ENCODE results near the gene PDE8A. TPM values are rescaled to one million over a fixed set of nuclear protein-coding genes. Genes with fewer than 3 reads are reported as not detected.

Gene PDE8A
- total RNA-seq, 1 experiment from 2014 or later: 32.0 TPM

DNA sequence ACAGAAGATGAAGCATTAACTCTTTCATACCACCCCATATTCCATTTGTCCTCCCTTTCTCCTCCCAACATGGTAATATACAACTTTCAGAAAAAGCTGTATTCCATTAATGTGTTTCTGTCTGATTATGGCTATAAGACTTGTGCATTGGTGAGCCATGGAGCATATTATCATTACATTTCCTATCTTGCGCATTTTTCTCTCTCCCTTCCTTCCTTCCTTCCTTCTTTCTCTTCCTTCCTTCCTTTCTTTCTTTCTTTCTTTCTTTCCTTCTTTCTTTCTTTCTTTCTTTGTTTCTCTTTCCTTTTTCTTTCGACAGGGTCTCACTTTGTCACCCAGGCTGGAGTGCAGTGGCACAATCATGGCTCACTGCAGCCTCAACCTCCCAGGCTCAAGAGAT is 25.5 kb upstream of the PDE8A start:
- POLR2A ChIA-PET: no interaction called here
- no peaks in the 10 kb centered on the region; the same call in 1 of the 2 replicates for H3K27me3 ChIP-seq (replicated peaks; ENCODE audit: control insufficient read depth, insufficient read depth, low read length)
- Mint-ChIP-seq H3K36me3 (ENCODE audit: insufficient read depth, unreplicated experiment) (no peaks in the 10 kb centered on the region), H3K9me3 (ENCODE audit: unreplicated experiment) (no peaks in the 10 kb centered on the region), H3K4me1 (ENCODE audit: low read depth, unreplicated experiment) (peaks cover 14% of the 10 kb centered on the region), H3K4me3 (ENCODE audit: unreplicated experiment) (peak overlapping the region; percentile 39), H3K27me3 (ENCODE audit: insufficient read depth, unreplicated experiment) (no peaks in the 10 kb centered on the region), H3K27ac (ENCODE audit: unreplicated experiment) (no peak overlapping the region)
- H3K4me3 ChIP-seq (ENCODE audit: low read depth, low read length): no peak overlapping the region
- no peak for DNase-seq
- H3K4me1 ChIP-seq: peaks cover 20% of the 10 kb centered on the region
- no peaks in the 10 kb centered on the region for H3K36me3 ChIP-seq (ENCODE audit: control insufficient read depth, insufficient read depth, low read length)
- TF ChIP-seq, protein P1, sequence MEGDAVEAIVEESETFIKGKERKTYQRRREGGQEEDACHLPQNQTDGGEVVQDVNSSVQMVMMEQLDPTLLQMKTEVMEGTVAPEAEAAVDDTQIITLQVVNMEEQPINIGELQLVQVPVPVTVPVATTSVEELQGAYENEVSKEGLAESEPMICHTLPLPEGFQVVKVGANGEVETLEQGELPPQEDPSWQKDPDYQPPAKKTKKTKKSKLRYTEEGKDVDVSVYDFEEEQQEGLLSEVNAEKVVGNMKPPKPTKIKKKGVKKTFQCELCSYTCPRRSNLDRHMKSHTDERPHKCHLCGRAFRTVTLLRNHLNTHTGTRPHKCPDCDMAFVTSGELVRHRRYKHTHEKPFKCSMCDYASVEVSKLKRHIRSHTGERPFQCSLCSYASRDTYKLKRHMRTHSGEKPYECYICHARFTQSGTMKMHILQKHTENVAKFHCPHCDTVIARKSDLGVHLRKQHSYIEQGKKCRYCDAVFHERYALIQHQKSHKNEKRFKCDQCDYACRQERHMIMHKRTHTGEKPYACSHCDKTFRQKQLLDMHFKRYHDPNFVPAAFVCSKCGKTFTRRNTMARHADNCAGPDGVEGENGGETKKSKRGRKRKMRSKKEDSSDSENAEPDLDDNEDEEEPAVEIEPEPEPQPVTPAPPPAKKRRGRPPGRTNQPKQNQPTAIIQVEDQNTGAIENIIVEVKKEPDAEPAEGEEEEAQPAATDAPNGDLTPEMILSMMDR (IDR thresholded peaks at IDR 0.05; ENCODE audit: insufficient read depth in 1 of 2, low read depth in 1 of 2, low read length in 1 of 2, severe bottlenecking in 1 of 2, unreplicated experiment in 1 of 2): no peak
- CTCF ChIA-PET: interaction anchor here (0.8 kb wide), 1 partner anchor 25 kb away, joined by 6 read pairs; no protein-coding TSS in a partner anchor
- BruUV-seq (replicated peaks): no TSS peak
- intact Hi-C loops (cut with micrococcal nuclease; ENCODE audit: unreplicated experiment): no loop called here
- H3K9me3 ChIP-seq: no peaks in the 10 kb centered on the region

DNA sequence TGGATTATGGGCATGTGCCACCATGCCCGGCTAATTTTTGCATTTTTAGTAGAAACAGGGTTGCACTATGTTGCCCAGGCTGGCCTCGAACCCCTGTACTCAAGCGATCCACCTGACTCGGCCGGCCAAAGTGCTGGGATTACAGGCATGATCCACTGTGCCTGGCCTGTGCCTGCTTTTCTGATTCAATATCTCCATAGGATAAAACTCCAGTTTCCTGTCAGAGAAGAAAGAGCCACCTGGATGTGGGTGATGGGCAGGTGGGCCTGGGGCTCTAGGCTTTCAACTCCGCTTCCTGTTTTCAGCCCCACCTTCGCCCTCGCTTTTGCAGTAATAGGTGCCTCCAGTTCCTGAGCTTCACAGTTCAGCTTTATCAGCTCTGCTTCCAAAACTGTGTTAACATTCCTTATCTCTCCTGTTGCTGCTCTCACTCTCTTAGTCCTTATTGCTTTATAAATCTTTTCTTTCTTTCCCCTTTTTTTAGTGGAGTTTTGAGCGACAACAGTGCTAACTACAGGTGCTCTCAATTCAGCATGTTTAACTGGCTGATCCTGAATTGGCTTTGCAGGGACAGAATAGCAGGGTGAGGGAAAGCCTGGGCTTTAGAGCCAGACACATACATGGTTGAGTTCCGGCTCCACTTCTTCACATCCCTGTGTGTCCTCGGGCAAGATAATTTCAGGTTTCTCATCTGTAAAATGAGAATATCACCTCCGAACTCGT is 21.1 kb upstream of the PDE8A start:
- Mint-ChIP-seq H3K4me3 (ENCODE audit: unreplicated experiment) (peak overlapping the region; percentile 40), H3K4me1 (ENCODE audit: low read depth, unreplicated experiment) (peaks cover 18% of the 10 kb centered on the region), H3K36me3 (ENCODE audit: insufficient read depth, unreplicated experiment) (no peaks in the 10 kb centered on the region), H3K27me3 (ENCODE audit: insufficient read depth, unreplicated experiment) (no peaks in the 10 kb centered on the region), H3K9me3 (ENCODE audit: unreplicated experiment) (peaks cover 15% of the 10 kb centered on the region), H3K27ac (ENCODE audit: unreplicated experiment) (peak overlapping the region; percentile 11)
- TF ChIP-seq, protein P1 (IDR thresholded peaks at IDR 0.05; ENCODE audit: insufficient read depth in 1 of 2, low read depth in 1 of 2, low read length in 1 of 2, severe bottlenecking in 1 of 2, unreplicated experiment in 1 of 2): no peak
- ChIA-PET CTCF (no interaction called here), POLR2A (interaction anchor here (0.6 kb wide), 1 partner anchor 20 kb away, joined by 3 read pairs; no protein-coding TSS in a partner anchor)
- Histone ChIP-seq H3K4me1 (peaks cover 13% of the 10 kb centered on the region), H3K9me3 (no peaks in the 10 kb centered on the region; the same call in 1 of the 2 replicates), H3K36me3 (ENCODE audit: control insufficient read depth, insufficient read depth, low read length) (no peaks in the 10 kb centered on the region), H3K4me3 (ENCODE audit: low read depth, low read length) (no peak overlapping the region), H3K27me3 (replicated peaks; ENCODE audit: control insufficient read depth, insufficient read depth, low read length) (no peaks in the 10 kb centered on the region)
- no peak for DNase-seq
- BruUV-seq (replicated peaks): no TSS peak
- intact Hi-C loops (cut with micrococcal nuclease; ENCODE audit: unreplicated experiment): no loop called here

DNA sequence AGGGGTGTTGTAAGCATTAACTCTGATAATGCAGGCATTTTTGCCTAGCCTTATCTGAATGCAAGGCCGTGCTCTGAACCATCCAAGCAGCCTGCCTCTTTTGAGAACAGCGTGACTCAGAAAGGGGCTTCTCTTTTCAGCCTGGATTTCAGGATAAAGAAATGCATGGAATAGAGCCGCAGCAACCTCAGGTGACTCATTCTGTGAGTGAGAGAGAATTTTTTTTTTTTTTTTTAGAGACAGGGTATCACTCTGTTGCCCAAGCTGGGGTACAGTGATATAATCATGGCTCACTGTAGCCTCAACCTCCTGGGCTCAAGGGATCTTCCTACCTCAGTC is 20.6 kb upstream of the PDE8A start:
- H3K4me1 Mint-ChIP-seq (ENCODE audit: low read depth, unreplicated experiment): peaks cover 18% of the 10 kb centered on the region
- no peak for DNase-seq
- no peaks in the 10 kb centered on the region for H3K36me3 Mint-ChIP-seq (ENCODE audit: insufficient read depth, unreplicated experiment)
- TF ChIP-seq, protein P1 (IDR thresholded peaks at IDR 0.05; ENCODE audit: insufficient read depth in 1 of 2, low read depth in 1 of 2, low read length in 1 of 2, severe bottlenecking in 1 of 2, unreplicated experiment in 1 of 2): no peak
- no peak overlapping the region for H3K4me3 ChIP-seq (ENCODE audit: low read depth, low read length)
- H3K27ac Mint-ChIP-seq (ENCODE audit: unreplicated experiment): peak overlapping the region; percentile 11
- intact Hi-C loops (cut with micrococcal nuclease; ENCODE audit: unreplicated experiment): no loop called here
- H3K9me3 ChIP-seq: no peaks in the 10 kb centered on the region; the same call in 1 of the 2 replicates
- no peaks in the 10 kb centered on the region for H3K27me3 ChIP-seq (replicated peaks; ENCODE audit: control insufficient read depth, insufficient read depth, low read length)
- peaks cover 15% of the 10 kb centered on the region for H3K9me3 Mint-ChIP-seq (ENCODE audit: unreplicated experiment)
- BruUV-seq (replicated peaks): no TSS peak
- ChIA-PET CTCF (no interaction called here), POLR2A (interaction anchor here (0.6 kb wide), 1 partner anchor 19 kb away, joined by 3 read pairs; no protein-coding TSS in a partner anchor)
- peaks cover 10% of the 10 kb centered on the region for H3K4me1 ChIP-seq
- H3K36me3 ChIP-seq (ENCODE audit: control insufficient read depth, insufficient read depth, low read length): no peaks in the 10 kb centered on the region
- H3K27me3 Mint-ChIP-seq (ENCODE audit: insufficient read depth, unreplicated experiment): no peaks in the 10 kb centered on the region
- H3K4me3 Mint-ChIP-seq (ENCODE audit: unreplicated experiment): peak overlapping the region; percentile 40
